H1 (cell line): ENCODE measurements around the gene SLC28A2. TPM values are rescaled to one million over a fixed set of nuclear protein-coding genes. Genes with fewer than 3 reads are reported as not detected.

Experiments
- CBX8 ChIP-seq: fragments of 300-800, 300-1000 bp; sonication (generic); IDR thresholded peaks from 2 replicates; pipeline ENCODE4 v1.7.1; 2016; ENCODE audit warnings: low read depth, low read length, borderline replicate concordance
- CEBPB ChIP-seq: IDR thresholded peaks from 2 replicates; pipeline ENCODE4 v1.6.1; 2012; ENCODE audit warnings: low read depth, low read length
- CHD1 ChIP-seq: IDR thresholded peaks from 2 replicates; pipeline ENCODE4 v1.6.1; 2012; ENCODE audit warnings: low read depth, low read length, improper control_type of control experiment
- CTCF ChIP-seq, 3 experiments: IDR thresholded peaks; 1 replicate in 2 of 3; 2 replicates in 1 of 3; pipeline versions ENCODE4 v1.5.1 to v1.6.1; 2011; ENCODE audit warnings: low read length in 3 of 3, mild to moderate bottlenecking in 3 of 3, inconsistent platforms in 2 of 3, low read depth in 1 of 3, moderate library complexity in 1 of 3; ENCODE audit not compliant: insufficient read depth in 1 of 3; ENCODE audit errors: control extremely low read depth in 1 of 3
- EP300 ChIP-seq, 2 experiments: IDR thresholded peaks; 1 replicate in 1 of 2; 2 replicates in 1 of 2; pipeline ENCODE4 v1.6.1; 2011 to 2012; ENCODE audit warnings: low read depth in 2 of 2, low read length in 2 of 2, mild to moderate bottlenecking in 2 of 2, borderline replicate concordance in 1 of 2, inconsistent platforms in 1 of 2, moderate library complexity in 1 of 2
- POLR2AphosphoS5 ChIP-seq: IDR thresholded peaks from 2 replicates; pipeline ENCODE4 v1.6.1; 2011; ENCODE audit warnings: low read depth, low read length
- SUZ12 ChIP-seq: fragments of 200-600 bp; sonication (generic); IDR thresholded peaks from 2 replicates; pipeline ENCODE4 v1.6.1; 2012; ENCODE audit warnings: mild to moderate bottlenecking, inconsistent platforms, low read length, moderate library complexity, mixed read lengths
- TEAD4 ChIP-seq: IDR thresholded peaks from 2 replicates; pipeline ENCODE4 v1.6.1; 2012; ENCODE audit warnings: low read depth, low read length, inconsistent platforms, mixed read lengths
- polyA plus RNA-seq, 7 experiments: library from polyadenylated mRNA; depleted of rRNA in 3 of 7; stranded (reverse) in 5 of 7; unstranded in 2 of 7; fragments of >200 nt in 5 of 7; fragments of 200-250 nt in 2 of 7; gene quantifications; 1 replicate in 5 of 7; 2 replicates in 1 of 7; 4 replicates in 1 of 7; pipeline versions ENCODE4 v1.2.1 to v1.2.3, GENCODE V29; 2011 to 2013; ENCODE audit warnings: missing spikeins in 2 of 7, mixed read lengths in 2 of 7
- total RNA-seq: library from RNA; stranded (reverse); fragmentation: NEBNext Ultra II Directional; extraction: Animal tissue kit (Norgen Biotek cat#: 25700); gene quantifications from 2 replicates; pipeline ENCODE4 v1.2.1, GENCODE V29; 2021
- TF ChIP-seq, protein P1 (sequence below): fragments of 300-600 bp; sonication (generic); IDR thresholded peaks from 2 replicates; pipeline ENCODE4 v1.7.1; 2012; ENCODE audit warnings: low read length, moderate library complexity, mild to moderate bottlenecking, inconsistent platforms; ENCODE audit not compliant: insufficient replicate concordance

SLC28A2 gene
- total and polyA plus RNA-seq, 2 of the 8 experiments (the other 6 are each of a cell fraction or from before 2014, with no cell fraction given) = 0.11 TPM; not detected in 1

GRCh38 chr15:45251888-45252287, at the start of gene SLC28A2 (continued):
- TF ChIP-seq, protein P1, sequence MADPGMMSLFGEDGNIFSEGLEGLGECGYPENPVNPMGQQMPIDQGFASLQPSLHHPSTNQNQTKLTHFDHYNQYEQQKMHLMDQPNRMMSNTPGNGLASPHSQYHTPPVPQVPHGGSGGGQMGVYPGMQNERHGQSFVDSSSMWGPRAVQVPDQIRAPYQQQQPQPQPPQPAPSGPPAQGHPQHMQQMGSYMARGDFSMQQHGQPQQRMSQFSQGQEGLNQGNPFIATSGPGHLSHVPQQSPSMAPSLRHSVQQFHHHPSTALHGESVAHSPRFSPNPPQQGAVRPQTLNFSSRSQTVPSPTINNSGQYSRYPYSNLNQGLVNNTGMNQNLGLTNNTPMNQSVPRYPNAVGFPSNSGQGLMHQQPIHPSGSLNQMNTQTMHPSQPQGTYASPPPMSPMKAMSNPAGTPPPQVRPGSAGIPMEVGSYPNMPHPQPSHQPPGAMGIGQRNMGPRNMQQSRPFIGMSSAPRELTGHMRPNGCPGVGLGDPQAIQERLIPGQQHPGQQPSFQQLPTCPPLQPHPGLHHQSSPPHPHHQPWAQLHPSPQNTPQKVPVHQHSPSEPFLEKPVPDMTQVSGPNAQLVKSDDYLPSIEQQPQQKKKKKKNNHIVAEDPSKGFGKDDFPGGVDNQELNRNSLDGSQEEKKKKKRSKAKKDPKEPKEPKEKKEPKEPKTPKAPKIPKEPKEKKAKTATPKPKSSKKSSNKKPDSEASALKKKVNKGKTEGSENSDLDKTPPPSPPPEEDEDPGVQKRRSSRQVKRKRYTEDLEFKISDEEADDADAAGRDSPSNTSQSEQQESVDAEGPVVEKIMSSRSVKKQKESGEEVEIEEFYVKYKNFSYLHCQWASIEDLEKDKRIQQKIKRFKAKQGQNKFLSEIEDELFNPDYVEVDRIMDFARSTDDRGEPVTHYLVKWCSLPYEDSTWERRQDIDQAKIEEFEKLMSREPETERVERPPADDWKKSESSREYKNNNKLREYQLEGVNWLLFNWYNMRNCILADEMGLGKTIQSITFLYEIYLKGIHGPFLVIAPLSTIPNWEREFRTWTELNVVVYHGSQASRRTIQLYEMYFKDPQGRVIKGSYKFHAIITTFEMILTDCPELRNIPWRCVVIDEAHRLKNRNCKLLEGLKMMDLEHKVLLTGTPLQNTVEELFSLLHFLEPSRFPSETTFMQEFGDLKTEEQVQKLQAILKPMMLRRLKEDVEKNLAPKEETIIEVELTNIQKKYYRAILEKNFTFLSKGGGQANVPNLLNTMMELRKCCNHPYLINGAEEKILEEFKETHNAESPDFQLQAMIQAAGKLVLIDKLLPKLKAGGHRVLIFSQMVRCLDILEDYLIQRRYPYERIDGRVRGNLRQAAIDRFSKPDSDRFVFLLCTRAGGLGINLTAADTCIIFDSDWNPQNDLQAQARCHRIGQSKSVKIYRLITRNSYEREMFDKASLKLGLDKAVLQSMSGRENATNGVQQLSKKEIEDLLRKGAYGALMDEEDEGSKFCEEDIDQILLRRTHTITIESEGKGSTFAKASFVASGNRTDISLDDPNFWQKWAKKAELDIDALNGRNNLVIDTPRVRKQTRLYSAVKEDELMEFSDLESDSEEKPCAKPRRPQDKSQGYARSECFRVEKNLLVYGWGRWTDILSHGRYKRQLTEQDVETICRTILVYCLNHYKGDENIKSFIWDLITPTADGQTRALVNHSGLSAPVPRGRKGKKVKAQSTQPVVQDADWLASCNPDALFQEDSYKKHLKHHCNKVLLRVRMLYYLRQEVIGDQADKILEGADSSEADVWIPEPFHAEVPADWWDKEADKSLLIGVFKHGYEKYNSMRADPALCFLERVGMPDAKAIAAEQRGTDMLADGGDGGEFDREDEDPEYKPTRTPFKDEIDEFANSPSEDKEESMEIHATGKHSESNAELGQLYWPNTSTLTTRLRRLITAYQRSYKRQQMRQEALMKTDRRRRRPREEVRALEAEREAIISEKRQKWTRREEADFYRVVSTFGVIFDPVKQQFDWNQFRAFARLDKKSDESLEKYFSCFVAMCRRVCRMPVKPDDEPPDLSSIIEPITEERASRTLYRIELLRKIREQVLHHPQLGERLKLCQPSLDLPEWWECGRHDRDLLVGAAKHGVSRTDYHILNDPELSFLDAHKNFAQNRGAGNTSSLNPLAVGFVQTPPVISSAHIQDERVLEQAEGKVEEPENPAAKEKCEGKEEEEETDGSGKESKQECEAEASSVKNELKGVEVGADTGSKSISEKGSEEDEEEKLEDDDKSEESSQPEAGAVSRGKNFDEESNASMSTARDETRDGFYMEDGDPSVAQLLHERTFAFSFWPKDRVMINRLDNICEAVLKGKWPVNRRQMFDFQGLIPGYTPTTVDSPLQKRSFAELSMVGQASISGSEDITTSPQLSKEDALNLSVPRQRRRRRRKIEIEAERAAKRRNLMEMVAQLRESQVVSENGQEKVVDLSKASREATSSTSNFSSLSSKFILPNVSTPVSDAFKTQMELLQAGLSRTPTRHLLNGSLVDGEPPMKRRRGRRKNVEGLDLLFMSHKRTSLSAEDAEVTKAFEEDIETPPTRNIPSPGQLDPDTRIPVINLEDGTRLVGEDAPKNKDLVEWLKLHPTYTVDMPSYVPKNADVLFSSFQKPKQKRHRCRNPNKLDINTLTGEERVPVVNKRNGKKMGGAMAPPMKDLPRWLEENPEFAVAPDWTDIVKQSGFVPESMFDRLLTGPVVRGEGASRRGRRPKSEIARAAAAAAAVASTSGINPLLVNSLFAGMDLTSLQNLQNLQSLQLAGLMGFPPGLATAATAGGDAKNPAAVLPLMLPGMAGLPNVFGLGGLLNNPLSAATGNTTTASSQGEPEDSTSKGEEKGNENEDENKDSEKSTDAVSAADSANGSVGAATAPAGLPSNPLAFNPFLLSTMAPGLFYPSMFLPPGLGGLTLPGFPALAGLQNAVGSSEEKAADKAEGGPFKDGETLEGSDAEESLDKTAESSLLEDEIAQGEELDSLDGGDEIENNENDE = no peak
- no peak for TF ChIP-seq CEBPB
- no peak for TF ChIP-seq CBX8
- no peak for TF ChIP-seq CTCF (IDR thresholded peaks at IDR 0.05; ENCODE audit: control extremely low read depth in 1 of 3, insufficient read depth in 1 of 3, low read depth in 1 of 3, low read length in 3 of 3)
- TF ChIP-seq POLR2AphosphoS5 = no peak
- TF ChIP-seq SUZ12 = no peak
- no peak for TF ChIP-seq EP300 (IDR thresholded peaks at IDR 0.05; ENCODE audit: borderline replicate concordance in 1 of 2, low read depth in 2 of 2, low read length in 2 of 2)
- TF ChIP-seq CHD1 = no peak
- no peak for TF ChIP-seq TEAD4
